Keratinocyte (primary cell): ENCODE measurements around the gene DGKI.

Experiments used
- EZH2 ChIP-seq: IDR thresholded peaks from one replicate; pipeline ENCODE4 v1.6.1; 2012; ENCODE audit warnings: inconsistent platforms, mild to moderate bottlenecking, low read length, moderate library complexity
- TF ChIP-seq, protein P1 (sequence below), 3 experiments: IDR thresholded peaks in 1 of 3; conservative IDR thresholded peaks in 1 of 3; optimal IDR thresholded peaks in 1 of 3; 2 replicates in 2 of 3; 3 replicates in 1 of 3; pipeline versions ENCODE3 to v1.5.1; 2011; ENCODE audit warnings: low read length in 3 of 3, mild to moderate bottlenecking in 3 of 3, moderate library complexity in 2 of 3, control low read depth in 1 of 3, inconsistent platforms in 1 of 3; ENCODE audit not compliant: insufficient read depth in 2 of 3; ENCODE audit errors: extremely low read depth in 1 of 3

GRCh38 chr7:137742051-137742450, 104.7 kb downstream of the DGKI start:
- TF ChIP-seq, protein P1, sequence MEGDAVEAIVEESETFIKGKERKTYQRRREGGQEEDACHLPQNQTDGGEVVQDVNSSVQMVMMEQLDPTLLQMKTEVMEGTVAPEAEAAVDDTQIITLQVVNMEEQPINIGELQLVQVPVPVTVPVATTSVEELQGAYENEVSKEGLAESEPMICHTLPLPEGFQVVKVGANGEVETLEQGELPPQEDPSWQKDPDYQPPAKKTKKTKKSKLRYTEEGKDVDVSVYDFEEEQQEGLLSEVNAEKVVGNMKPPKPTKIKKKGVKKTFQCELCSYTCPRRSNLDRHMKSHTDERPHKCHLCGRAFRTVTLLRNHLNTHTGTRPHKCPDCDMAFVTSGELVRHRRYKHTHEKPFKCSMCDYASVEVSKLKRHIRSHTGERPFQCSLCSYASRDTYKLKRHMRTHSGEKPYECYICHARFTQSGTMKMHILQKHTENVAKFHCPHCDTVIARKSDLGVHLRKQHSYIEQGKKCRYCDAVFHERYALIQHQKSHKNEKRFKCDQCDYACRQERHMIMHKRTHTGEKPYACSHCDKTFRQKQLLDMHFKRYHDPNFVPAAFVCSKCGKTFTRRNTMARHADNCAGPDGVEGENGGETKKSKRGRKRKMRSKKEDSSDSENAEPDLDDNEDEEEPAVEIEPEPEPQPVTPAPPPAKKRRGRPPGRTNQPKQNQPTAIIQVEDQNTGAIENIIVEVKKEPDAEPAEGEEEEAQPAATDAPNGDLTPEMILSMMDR (optimal IDR thresholded peaks at IDR 0.05 in 1 of 3, IDR thresholded peaks at IDR 0.05 in 1 of 3, conservative IDR thresholded peaks at IDR 0.05 in 1 of 3; ENCODE audit: extremely low read depth in 1 of 3, insufficient read depth in 2 of 3, low read length in 3 of 3) = no peak
- TF ChIP-seq EZH2 = no peak
